ENCODE results near the gene TVP23A. TPM values are rescaled to one million over a fixed set of nuclear protein-coding genes. Genes with fewer than 3 reads are reported as not detected.
"Not testable (repeated sequence)": the region's sequence is repeated elsewhere in the genome, so short reads cannot be mapped to it uniquely, and the experiment has no call there.

The TVP23A gene
- total RNA-seq, 1 experiment from 2014 or later, result not detected

- H3K27ac ChIP-seq; H3K36me3 ChIP-seq; H3K9me3 ChIP-seq (replicated peaks); H3K27me3 ChIP-seq (replicated peaks); DNase-seq (ENCODE audit: low read depth in 1 of 2, low spot score in 2 of 2); H3K4me3 ChIP-seq; H3K4me1 ChIP-seq (replicated peaks): not testable (repeated sequence)
These were observed 11.6 kb upstream of the TVP23A start for GRCh38 chr16:10830240-10830639.

- not testable (repeated sequence) for H3K4me3 ChIP-seq; H3K36me3 ChIP-seq; H3K27me3 ChIP-seq (replicated peaks); H3K27ac ChIP-seq; H3K4me1 ChIP-seq (replicated peaks); DNase-seq (ENCODE audit: low read depth in 1 of 2, low spot score in 2 of 2); H3K9me3 ChIP-seq (replicated peaks)
These were observed 10.9 kb upstream of the TVP23A start for GRCh38 chr16:10829390-10830098.

DNA sequence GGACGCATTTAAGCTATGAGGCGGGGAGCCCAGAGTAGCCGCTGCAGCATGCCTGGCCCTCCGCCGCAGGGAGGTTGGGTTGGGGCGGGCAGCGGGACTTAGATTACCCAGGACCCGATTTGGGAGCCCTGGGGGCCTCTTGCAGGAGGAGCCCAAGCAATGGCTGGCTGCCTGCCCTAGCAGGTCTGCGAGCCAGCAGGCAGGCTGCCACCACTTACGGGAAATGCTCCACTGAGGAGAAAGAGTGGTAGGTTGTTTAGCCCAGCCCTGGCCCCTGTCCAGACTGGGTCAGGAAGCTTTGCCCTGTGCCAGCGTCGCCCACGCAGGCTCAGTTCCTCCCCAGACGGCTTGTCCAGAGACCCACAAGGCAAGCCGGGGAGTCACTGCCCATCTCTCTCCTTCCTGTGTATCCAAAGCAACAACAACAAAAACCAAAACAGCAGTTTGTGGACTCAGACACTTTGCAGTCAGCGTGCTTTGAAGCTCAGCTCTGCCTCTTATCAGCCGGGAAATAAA, 10.3 kb upstream of the TVP23A start:
- DNase-seq (ENCODE audit: low read depth in 1 of 2, low spot score in 2 of 2), result no peak
- no peak overlapping the region for H3K4me3 ChIP-seq
- H3K9me3 ChIP-seq (replicated peaks), result no peaks in the 10 kb centered on the region
- H3K27ac ChIP-seq, result no peak overlapping the region
- peaks cover 6% of the 10 kb centered on the region; the same call in 1 of the 2 replicates for H3K27me3 ChIP-seq (replicated peaks)
- no peaks in the 10 kb centered on the region for H3K4me1 ChIP-seq (replicated peaks)
- H3K36me3 ChIP-seq, result no peaks in the 10 kb centered on the region

DNA sequence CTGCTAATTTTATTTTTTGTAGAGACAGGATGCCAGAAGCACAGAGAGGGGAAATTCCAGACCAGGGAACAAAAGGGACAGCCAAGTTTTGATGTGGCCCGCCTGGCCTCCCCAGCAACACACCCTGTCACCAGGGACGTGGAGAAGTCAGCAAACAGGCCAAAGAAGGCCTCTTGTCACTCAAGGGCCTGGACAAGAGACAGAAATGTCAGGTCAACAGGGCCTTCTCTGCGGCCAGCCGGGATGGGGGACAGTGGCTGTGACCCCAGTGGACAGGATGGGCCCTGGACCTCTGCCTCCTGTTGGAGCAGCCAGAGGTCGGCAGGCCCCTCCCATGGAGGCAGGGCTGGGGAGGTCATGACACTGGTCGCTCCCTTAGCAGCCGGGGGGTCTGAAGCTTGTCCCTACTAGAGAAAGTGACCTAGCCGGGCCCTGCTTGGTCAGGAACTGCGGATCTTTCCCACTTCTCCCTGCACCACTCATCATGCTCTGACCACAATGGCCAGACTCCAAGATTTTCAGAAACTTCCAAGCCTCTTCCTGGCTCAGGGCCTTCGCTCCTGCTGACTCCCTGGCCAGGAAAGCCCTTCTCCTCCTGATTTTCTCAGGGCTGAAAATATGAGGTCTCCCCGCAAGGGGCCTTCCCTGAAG, 9.2 kb upstream of the TVP23A start:
- Histone ChIP-seq H3K27ac (no peak overlapping the region), H3K4me1 (replicated peaks) (no peaks in the 10 kb centered on the region), H3K9me3 (replicated peaks) (no peaks in the 10 kb centered on the region), H3K36me3 (no peaks in the 10 kb centered on the region), H3K4me3 (no peak overlapping the region), H3K27me3 (replicated peaks) (peaks cover 6% of the 10 kb centered on the region; the same call in 1 of the 2 replicates)
- DNase-seq (ENCODE audit: low read depth in 1 of 2, low spot score in 2 of 2), result no peak

GRCh38 chr16:10824111-10824893, 5.7 kb upstream of the TVP23A start:
- no peaks in the 10 kb centered on the region for H3K4me1 ChIP-seq (replicated peaks)
- no peaks in the 10 kb centered on the region for H3K36me3 ChIP-seq
- H3K9me3 ChIP-seq (replicated peaks), result no peaks in the 10 kb centered on the region
- no peak for DNase-seq (ENCODE audit: low read depth in 1 of 2, low spot score in 2 of 2)
- H3K27me3 ChIP-seq (replicated peaks), result peaks cover 6% of the 10 kb centered on the region; the same call in 1 of the 2 replicates
- H3K27ac ChIP-seq, result no peak overlapping the region
- H3K4me3 ChIP-seq, result no peak overlapping the region

GRCh38 chr16:10822702-10823101, 4.1 kb upstream of the TVP23A start:
- Histone ChIP-seq H3K4me1 (replicated peaks) (no peaks in the 10 kb centered on the region), H3K36me3 (no peaks in the 10 kb centered on the region), H3K27ac (no peak overlapping the region), H3K9me3 (replicated peaks) (no peaks in the 10 kb centered on the region), H3K4me3 (no peak overlapping the region), H3K27me3 (replicated peaks) (no peaks in the 10 kb centered on the region)
- no peak for DNase-seq (ENCODE audit: low read depth in 1 of 2, low spot score in 2 of 2)

GRCh38 chr16:10820546-10820945, 2.0 kb upstream of the TVP23A start:
- Histone ChIP-seq H3K27me3 (replicated peaks) (no peaks in the 10 kb centered on the region), H3K36me3 (no peaks in the 10 kb centered on the region), H3K9me3 (replicated peaks) (no peaks in the 10 kb centered on the region), H3K27ac (no peak overlapping the region), H3K4me3 (no peak overlapping the region), H3K4me1 (replicated peaks) (no peaks in the 10 kb centered on the region)
- DNase-seq (ENCODE audit: low read depth in 1 of 2, low spot score in 2 of 2), result no peak

DNA sequence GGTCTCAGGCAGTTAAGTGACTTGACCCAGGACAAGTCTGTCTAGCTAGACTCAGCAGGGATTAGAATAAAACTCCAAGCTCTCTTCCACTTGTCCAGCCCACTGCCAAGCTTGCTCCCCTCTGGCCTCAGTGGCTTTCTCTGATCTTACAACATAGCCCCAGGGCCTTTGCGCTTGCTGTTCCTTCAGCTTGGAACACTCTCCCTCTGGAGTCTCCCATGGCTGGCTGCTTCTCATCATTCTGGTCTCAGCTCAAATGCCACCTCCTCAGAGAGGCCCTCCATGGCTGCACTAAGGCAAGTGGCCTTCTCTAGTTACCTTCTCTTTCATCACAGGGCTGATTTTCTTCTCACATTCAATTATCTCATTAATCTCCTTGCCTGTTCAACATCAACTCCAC, 1.1 kb downstream of the TVP23A start:
- Histone ChIP-seq H3K4me3 (no peak overlapping the region), H3K9me3 (replicated peaks) (no peaks in the 10 kb centered on the region), H3K4me1 (replicated peaks) (no peaks in the 10 kb centered on the region), H3K36me3 (no peaks in the 10 kb centered on the region), H3K27ac (no peak overlapping the region), H3K27me3 (replicated peaks) (no peaks in the 10 kb centered on the region)
- no peak for DNase-seq (ENCODE audit: low read depth in 1 of 2, low spot score in 2 of 2)

DNA sequence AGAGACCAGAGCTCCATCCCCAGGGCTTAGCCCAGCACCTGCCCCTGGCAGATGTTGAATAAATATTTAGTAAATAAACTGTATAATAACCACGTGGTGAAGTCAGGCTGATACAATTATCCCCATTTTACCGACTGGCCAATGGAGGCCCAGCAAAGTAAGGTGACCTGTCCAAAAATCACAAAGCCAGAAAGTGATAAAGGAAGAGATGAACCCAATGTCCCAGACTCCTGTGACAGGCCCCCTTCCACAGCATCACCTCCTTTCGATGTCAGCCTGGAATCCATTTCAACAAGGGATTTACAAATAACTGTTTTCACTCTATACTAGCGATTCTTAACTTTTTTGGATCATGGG, 5.5 kb downstream of the TVP23A start:
- DNase-seq (ENCODE audit: low read depth in 1 of 2, low spot score in 2 of 2), result no peak
- no peaks in the 10 kb centered on the region; the same call in 1 of the 2 replicates for H3K27me3 ChIP-seq (replicated peaks)
- no peak overlapping the region for H3K27ac ChIP-seq
- no peaks in the 10 kb centered on the region for H3K9me3 ChIP-seq (replicated peaks)
- H3K36me3 ChIP-seq, result no peaks in the 10 kb centered on the region
- no peaks in the 10 kb centered on the region for H3K4me1 ChIP-seq (replicated peaks)
- no peak overlapping the region for H3K4me3 ChIP-seq

DNA sequence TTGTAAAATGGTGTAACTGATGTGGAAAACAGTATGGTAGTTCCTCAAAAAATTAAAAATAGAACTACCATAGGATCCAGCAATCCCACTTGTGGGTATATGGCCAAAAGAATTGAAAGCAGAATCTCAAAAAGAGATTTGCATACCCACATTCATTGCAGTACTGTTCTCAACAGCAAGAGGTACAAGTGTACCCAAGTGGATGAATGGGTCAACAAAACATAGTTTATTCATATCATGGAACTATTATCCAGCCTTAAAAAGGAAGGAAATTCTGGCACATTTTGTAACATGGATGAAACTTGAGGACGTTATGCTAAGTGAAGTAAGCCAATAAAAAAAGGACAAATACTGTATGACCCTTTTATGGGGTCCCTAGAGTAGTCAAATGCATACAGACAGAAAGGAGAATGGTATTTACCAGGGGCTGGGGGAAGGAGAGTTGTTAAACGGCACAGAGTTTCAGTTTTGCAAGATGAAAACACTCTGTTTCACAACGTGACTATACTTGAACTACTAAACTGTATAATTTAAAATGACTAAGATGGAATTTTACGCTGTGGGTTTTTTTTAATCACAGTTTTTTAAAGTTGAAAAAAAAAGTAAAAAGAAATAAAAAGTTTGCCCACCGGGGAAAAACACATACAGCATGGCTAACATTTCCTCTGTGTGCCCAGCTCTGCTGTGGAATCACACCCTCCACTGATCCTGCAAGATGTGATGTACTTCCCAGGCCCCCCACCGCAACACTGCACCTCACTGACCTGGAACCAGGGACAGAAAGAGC, 6.1 kb downstream of the TVP23A start:
- Histone ChIP-seq H3K27ac (no peak overlapping the region), H3K27me3 (replicated peaks) (no peaks in the 10 kb centered on the region; the same call in 1 of the 2 replicates), H3K4me3 (no peak overlapping the region), H3K36me3 (no peaks in the 10 kb centered on the region), H3K4me1 (replicated peaks) (no peaks in the 10 kb centered on the region), H3K9me3 (replicated peaks) (no peaks in the 10 kb centered on the region)
- no peak for DNase-seq (ENCODE audit: low read depth in 1 of 2, low spot score in 2 of 2)

- no peak for DNase-seq (ENCODE audit: low read depth in 1 of 2, low spot score in 2 of 2)
- no peaks in the 10 kb centered on the region; the same call in 1 of the 2 replicates for H3K27me3 ChIP-seq (replicated peaks)
- no peaks in the 10 kb centered on the region for H3K36me3 ChIP-seq
- no peak overlapping the region for H3K4me3 ChIP-seq
- H3K4me1 ChIP-seq (replicated peaks), result no peaks in the 10 kb centered on the region
- H3K9me3 ChIP-seq (replicated peaks), result no peaks in the 10 kb centered on the region
- H3K27ac ChIP-seq, result no peak overlapping the region
These were observed 8.9 kb downstream of the TVP23A start for GRCh38 chr16:10809706-10810105.

DNA sequence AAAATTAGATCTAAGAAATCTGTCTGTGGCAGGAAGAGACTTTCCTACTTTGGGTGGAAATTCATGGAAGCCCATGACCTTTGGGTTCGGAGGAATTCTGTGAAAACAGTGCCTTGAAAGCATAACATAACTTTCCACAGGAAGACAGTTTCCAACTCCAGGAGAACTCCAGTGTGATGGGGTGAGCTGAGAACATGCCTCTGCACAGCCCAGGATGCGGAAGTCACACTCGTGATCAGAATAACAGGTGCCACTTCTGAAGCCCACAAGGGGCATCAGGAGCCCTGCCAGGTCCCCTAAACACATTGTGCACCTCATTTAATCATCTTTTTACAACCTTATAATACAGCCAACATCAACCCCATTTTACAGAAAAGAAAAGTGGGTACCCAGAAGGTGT, 9.7 kb downstream of the TVP23A start:
- no peaks in the 10 kb centered on the region; the same call in 1 of the 2 replicates for H3K27me3 ChIP-seq (replicated peaks)
- no peak for DNase-seq (ENCODE audit: low read depth in 1 of 2, low spot score in 2 of 2)

GRCh38 chr16:10808218-10808617, 10.4 kb downstream of the TVP23A start:
- Histone ChIP-seq H3K9me3 (replicated peaks) (no peaks in the 10 kb centered on the region), H3K4me3 (no peak overlapping the region), H3K27me3 (replicated peaks) (peaks cover 3% of the 10 kb centered on the region; the same call in 1 of the 2 replicates), H3K36me3 (no peaks in the 10 kb centered on the region), H3K27ac (no peak overlapping the region), H3K4me1 (replicated peaks) (no peaks in the 10 kb centered on the region)
- DNase-seq (ENCODE audit: low read depth in 1 of 2, low spot score in 2 of 2), result no peak

More for the DNA sequence above, 9.7 kb downstream of the TVP23A start:
- Histone ChIP-seq H3K4me3 (no peak overlapping the region), H3K9me3 (replicated peaks) (no peaks in the 10 kb centered on the region), H3K4me1 (replicated peaks) (no peaks in the 10 kb centered on the region), H3K36me3 (no peaks in the 10 kb centered on the region), H3K27ac (no peak overlapping the region)

Data from SJSA1 (cell line).